ENCODE data around the gene BTG2.
A peak's percentile ranks its signal among the peaks of the same experiment; 100 is the strongest.
"Not testable (repeated sequence)": the region's sequence is repeated elsewhere in the genome, so short reads cannot be mapped to it uniquely, and the experiment has no call there.

Gene BTG2

DNA sequence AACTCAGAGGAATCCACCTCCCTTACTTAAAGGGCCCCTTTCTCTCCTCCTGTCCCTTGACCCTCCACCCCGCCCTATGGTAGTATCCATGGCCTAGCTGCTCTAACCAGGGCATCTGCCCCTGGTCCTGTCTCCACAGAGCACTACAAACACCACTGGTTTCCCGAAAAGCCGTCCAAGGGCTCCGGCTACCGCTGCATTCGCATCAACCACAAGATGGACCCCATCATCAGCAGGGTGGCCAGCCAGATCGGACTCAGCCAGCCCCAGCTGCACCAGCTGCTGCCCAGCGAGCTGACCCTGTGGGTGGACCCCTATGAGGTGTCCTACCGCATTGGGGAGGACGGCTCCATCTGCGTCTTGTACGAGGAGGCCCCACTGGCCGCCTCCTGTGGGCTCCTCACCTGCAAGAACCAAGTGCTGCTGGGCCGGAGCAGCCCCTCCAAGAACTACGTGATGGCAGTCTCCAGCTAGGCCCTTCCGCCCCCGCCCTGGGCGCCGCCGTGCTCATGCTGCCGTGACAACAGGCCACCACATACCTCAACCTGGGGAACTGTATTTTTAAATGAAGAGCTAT is 1.7 kb downstream of the BTG2 start:
- H3K27ac ChIP-seq = peak overlapping the region in 20 of 21 experiments; percentile 24 to 100 (median 98)
- peak overlapping the region; percentile 61 to 99 (median 76) for H3K4me3 ChIP-seq

DNA sequence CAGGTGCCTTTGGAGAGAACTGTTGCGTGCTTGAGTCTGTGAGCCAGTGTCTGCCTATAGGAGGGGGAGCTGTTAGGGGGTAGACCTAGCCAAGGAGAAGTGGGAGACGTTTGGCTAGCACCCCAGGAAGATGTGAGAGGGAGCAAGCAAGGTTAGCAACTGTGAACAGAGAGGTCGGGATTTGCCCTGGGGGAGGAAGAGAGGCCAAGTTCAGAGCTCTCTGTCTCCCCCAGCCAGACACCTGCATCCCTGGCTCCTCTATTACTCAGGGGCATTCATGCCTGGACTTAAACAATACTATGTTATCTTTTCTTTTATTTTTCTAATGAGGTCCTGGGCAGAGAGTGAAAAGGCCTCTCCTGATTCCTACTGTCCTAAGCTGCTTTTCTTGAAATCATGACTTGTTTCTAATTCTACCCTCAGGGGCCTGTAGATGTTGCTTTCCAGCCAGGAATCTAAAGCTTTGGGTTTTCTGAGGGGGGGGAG is 2.4 kb downstream of the BTG2 start:
- Histone ChIP-seq H3K27ac (peak overlapping the region in 16 of 21 experiments; percentile 22 to 100 (median 98)), H3K4me3 (peak overlapping the region; percentile 61 to 99 (median 76))

GRCh38 chr1:203308328-203308922 is 3.1 kb downstream of the BTG2 start:
- Histone ChIP-seq H3K27ac (peak overlapping the region in 11 of 21 experiments; percentile 6 to 100 (median 98)), H3K4me3 (peak overlapping the region; percentile 61 to 99 (median 76))

GRCh38 chr1:203308923-203309331 is 3.6 kb downstream of the BTG2 start:
- peak overlapping the region; percentile 61 to 99 (median 76) for H3K4me3 ChIP-seq
- H3K27ac ChIP-seq = peak overlapping the region in 8 of 21 experiments; percentile 25 to 100 (median 96)

GRCh38 chr1:203311368-203312301 is 6.3 kb downstream of the BTG2 start:
- Histone ChIP-seq H3K4me3 (no peak overlapping the region), H3K27ac (no peak overlapping the region)

GRCh38 chr1:203314025-203314759 is 8.9 kb downstream of the BTG2 start:
- not testable (repeated sequence) for H3K4me3 ChIP-seq

GRCh38 chr1:203316626-203317093 is 11.3 kb downstream of the BTG2 start:
- peak overlapping the region in 4 of 21 experiments; percentile 11 to 38 (median 23) for H3K27ac ChIP-seq
- no peak overlapping the region for H3K4me3 ChIP-seq

More at GRCh38 chr1:203314025-203314759, 8.9 kb downstream of the BTG2 start:
- H3K27ac ChIP-seq = not testable (repeated sequence)

DNA sequence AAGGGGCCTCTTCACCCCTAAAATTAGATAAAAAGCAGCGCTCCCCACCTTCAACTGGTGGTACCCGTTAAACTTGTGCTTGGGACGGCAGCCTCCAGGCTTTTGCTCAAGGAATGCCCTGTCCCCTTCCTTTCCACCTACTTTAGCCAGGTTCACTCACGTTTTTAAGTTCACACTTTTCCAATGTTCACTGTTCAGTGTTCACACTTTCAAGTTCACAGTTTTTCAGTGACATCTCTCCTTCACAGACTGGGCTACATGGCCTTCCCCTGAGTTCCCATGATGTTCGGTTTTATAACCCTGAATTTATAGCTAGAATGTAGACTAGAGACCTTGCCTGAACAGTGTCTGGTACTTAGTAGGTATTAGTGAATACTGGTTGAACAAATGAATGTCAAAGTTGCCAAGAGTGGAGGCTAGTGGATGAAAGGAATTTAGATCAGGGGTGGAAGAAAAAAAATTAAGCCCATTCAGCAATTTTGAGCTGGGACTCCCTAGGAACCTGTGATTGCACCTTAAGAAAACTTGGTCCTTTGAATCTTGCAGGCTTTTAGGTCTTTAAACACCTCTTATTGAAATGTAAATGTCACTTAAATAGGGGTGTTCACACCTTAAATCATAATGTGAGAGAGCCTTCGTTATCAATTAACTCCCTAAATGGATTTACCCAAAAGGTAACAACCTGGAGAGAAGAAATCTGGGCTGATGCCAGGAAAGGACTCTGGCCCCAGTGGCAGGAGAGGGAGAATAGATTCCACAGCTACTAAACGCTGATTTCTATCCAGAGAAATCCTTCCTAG is 12.3 kb downstream of the BTG2 start:
- peak overlapping the region in 4 of 21 experiments; percentile 7 to 40 (median 18) for H3K27ac ChIP-seq
- no peak overlapping the region for H3K4me3 ChIP-seq

- Histone ChIP-seq H3K27ac (peak overlapping the region in 1 of 21 experiments; percentile 40), H3K4me3 (no peak overlapping the region)
Observed at GRCh38 chr1:203318229-203318517, 12.9 kb downstream of the BTG2 start.

DNA sequence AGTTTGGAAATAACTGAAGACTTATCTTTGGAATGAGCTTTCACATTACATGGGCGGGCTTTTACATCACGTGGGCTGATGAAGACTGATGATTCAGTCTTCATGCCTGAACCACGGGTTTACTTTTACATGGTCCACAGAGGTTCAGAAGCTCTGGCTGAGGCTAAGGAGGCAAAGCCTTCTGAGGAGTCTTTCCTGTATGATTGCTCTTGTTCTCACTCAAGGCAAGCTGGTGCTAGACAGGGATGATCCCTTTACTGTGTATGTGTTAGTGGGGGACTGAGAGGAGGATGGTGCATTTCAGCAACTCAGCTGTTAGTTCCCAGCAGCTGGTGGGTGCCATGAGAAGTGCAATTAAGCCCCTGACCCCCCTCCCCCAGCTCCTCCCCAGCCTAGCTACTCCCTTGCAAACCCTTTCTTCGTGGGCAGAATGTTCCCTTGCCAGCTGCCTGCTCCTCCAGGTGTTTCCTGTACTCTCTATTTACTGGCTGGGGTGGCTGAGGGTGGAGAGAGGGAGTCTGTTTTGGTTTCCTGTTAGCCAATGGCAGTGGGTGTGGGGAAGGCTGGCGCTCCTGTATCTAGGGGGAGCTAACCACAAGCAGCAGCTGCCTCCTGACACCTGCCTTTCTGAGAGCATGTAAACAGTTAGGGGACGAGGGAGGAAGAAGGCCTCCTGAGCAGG is 15.4 kb downstream of the BTG2 start:
- H3K27ac ChIP-seq = peak overlapping the region in 19 of 21 experiments; percentile 42 to 98 (median 71)
- no peak overlapping the region for H3K4me3 ChIP-seq

DNA sequence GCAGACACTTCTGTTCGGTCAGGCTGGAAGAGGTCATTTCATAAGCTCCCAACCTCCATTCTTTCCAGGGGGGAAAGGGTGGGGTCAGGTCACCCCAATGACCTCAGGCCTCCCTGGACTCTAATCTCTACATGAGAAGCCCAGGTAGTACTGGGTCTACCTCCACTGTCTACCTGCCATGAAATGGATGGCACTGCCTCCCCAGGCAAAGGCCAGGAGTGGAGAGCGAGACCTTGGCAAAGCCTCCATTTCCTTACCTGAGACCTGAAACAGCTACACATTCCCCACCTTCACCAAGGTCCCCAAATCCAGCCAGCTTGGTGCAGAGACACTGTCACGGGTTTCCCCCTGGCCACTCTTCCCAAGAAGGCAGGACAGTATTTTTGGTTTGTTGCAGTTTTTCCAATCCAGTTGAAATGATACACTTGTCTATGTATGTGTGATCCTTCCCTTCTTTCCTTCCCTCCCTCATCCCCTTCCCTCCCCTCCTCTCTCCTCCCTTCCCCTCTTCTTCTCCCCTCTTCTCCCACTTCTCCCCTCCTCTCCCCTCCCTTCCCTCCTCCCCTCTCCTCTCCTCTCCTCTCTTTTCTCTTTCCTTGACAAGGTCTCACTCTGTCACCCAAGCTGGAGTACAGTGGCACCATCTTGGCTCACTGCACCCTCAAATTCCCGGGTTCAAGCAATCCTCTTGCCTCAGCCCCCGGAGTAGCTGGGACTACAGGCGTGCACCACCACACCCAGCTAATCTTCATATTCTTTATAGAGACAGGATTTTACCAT is 16.1 kb downstream of the BTG2 start:
- Histone ChIP-seq H3K27ac (peak overlapping the region in 20 of 21 experiments; percentile 19 to 98 (median 70)), H3K4me3 (no peak overlapping the region)

- Histone ChIP-seq H3K4me3 (no peak overlapping the region), H3K27ac (peak overlapping the region in 19 of 21 experiments; percentile 0 to 98 (median 68))
Observed at GRCh38 chr1:203322500-203323179, 17.3 kb downstream of the BTG2 start.

DNA sequence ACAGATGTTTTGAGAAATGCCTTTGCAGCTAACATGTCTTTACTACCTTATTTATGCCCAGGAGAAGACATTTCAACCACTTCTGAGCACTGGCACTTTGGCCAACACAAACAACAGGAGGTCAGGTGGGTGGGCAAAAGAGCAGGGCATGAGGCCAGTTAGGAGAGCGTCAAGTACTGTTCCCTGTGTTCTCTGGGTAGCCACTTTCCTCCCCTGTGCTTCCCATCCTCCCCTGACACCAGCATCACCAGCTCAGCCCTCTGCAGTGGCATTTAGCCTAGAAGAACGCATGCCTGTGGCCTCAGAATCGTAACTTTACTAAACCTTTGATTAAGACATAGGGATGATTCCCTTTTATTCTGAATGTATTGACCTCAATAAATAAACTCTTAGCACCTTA is 18.3 kb downstream of the BTG2 start:
- peak overlapping the region in 19 of 21 experiments; percentile 38 to 98 (median 71) for H3K27ac ChIP-seq
- H3K4me3 ChIP-seq = no peak overlapping the region

GRCh38 chr1:203324105-203325025 is 19.0 kb downstream of the BTG2 start:
- Histone ChIP-seq H3K4me3 (no peak overlapping the region), H3K27ac (peak overlapping the region in 20 of 21 experiments; percentile 1 to 98 (median 70))

GRCh38 chr1:203325026-203325417 is 19.7 kb downstream of the BTG2 start:
- Histone ChIP-seq H3K4me3 (no peak overlapping the region), H3K27ac (peak overlapping the region; percentile 1 to 98 (median 70))
